HL-60/S4 (cell line): ENCODE results near the gene DOK6.

Experiments used
- in situ Hi-C: fragments of 300-500 bp; cut with MboI; formaldehyde crosslinking; loops from 2 replicates; pipeline ENCODE4 v1.14.3; 2022; ENCODE audit warnings: low sequenced_read_pairs

The DOK6 gene

DNA sequence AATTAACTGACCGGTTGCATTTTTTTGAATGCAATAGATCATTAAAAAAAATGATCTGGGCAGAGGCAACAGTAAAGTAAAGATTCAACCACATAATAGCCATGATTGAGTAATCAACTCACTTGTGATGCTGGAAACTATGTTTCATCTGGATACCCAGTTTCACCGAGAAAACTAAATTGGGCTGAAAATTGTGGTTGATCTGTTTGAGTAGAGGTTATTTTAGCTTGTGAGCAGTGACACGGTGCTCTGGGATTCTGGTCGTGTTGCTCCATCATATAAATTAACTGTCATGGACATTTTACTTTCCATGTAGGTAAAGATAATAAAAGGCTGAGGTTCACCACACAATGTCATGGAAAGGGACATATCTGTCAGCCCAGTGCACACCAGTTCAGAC, 488.3 kb downstream of the DOK6 start:
- in situ Hi-C loops = no loop called here

DNA sequence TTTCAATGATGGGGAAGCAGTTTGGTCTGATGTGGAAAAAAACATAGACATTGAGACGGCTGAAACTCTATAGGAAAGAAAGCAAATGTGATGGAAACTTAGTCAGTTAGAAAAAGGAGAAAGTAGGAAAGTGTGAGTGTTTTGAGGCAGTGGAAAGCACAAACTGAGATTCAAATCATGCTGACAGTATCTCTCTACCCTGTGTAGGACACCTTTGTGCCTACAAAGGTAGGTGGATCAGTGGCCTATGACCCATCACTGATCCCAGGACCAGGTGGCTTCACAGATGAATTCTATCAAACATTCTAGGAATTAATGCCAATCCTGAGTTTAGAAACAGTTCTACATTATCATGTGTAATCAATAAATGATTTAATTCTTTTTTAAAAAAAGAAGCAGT, 489.9 kb downstream of the DOK6 start:
- in situ Hi-C loops = no loop called here

DNA sequence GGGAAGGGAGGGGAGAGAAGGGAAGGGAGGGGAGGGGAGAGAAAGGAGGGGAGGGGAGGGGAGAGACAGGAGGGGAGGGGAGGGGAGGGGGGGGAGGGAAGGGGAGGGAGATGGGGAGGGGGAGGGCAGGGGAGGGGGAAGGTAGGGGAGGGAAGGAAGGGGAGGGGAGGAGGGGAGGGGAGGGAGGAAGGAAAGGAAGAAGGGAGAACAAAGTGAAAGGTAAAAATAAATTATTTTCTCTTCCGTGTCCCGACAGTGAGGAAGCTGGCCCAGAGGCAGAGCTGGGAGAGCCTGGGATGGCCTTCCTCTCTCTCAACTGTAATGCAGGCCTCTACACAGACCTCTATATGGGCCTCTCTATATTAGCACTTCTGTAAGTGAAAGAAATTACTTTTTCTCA, 493.8 kb downstream of the DOK6 start:
- in situ Hi-C loops = no loop called here

DNA sequence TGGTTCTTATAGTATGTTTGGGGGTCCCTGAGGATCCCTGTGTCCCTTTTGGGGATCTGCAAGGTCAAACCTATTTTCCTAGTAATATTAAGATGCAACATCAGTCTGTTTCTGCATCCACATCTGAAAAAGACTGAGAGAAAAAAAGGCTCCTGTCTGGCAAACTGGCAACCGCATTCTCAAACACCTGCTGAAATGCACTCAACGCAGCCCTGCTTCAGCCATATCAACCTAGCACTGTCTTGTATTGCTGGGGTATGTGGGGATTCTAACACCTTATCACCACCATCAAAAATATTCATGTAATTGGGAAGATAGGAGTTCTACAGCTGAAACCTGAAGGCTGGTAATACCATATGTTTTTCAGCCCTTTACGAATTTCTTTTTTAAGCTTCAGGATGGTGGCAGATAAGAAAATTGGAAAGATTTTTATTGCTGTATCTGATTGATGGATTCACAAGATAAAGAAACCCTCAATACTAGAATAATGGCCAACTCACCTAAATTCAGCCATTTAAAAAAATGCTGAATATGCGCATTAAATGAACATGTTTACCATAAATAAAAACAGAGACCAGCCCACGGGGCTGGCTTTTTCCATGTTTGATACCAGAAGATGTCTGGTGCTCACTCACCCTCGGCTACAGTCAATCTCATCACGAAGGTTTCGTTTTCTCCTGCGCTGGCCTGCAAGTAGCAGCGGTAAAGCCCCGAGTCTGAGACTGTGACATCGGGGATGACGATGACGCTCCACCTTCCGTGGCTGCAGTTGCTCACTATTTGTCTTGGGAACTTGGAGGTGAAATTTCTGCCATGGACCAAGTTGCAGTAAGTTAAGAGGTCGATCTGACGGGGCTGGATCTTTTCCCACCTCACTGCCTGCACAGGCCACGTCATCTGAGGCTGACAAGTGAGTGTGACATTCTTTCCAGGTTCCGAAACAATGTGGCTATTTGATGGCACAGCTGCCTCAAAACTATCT, 494.7 kb downstream of the DOK6 start:
- in situ Hi-C loops = no loop called here

DNA sequence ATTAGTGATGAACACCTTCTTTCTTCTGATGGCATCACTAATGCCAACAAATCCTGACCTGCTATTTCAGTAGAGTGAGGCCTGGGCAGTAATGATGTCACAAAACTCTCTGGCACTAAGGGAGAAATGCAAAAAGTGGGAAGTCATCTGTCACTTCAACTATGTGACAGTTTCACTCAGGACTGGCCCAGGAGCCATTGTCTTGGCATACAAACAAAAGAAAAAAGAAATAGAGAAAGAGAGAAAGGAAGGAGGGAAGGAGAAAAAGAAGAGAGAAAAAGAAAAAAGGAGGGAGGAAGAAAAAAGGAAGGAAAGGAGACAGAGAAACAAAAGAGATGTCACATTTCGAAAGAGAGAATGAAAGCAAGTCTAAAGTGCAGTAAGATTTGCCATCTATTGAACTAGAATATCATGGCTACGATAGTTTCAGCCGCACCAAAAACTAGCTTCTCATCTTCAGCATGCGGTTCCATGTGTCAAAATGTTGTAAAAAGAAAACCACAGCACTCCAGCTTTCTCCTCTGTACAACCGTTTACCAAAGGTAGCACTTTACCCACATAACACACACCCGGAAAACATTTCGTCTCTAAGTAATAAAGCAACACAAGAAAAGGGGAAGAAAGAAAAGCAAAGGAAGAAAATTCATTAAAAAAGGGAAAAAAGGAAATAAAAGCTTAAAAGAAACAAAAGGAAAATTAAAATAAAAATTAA, 496.9 kb downstream of the DOK6 start:
- in situ Hi-C loops = no loop called here

DNA sequence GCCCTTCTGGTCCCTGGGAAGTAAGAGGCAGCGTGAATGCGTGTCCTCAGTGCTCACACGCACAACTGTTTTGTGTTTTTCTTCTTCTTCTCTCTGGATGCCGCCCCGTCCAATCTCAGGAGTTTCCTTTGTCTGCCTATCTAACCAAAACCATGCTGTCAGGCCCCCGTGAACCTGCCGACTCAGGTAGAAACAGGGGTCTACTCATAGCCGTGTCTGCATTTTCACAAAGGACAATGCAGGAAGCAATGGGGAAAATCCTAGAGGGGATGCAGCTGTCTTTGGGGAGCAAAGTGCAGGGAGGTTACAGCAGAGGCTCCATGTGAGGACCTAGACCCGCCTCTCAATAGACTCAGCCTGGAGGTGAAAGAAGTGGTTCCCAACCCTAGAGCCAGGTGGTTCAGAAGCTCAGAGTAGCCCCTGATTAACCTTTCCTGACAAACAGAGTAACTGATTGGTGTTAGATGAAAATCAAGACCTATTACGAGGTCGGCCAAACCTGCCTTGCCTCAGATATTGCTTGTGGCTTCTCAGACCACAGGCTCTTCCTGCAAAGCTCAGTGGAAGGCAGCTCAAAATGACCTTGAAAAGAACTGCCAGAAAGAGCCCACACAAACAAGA, 497.7 kb downstream of the DOK6 start:
- in situ Hi-C loops = no loop called here
